22Rv1 (cell line): ENCODE data around the gene PHF24.

Source experiments
- CTCF ChIP-seq: fragments of 450-650 bp; IDR thresholded peaks from 2 replicates; pipeline ENCODE4 v1.5.1; 2017; ENCODE audit warnings: mild to moderate bottlenecking
- ZFX ChIP-seq: fragments of 450-650 bp; IDR thresholded peaks from 2 replicates; pipeline ENCODE4 v1.6.1; 2017; ENCODE audit warnings: antibody characterized with exemption, borderline replicate concordance

GRCh38 chr9:34959461-34959860 lies 1.4 kb downstream of the PHF24 start:
- no peak for TF ChIP-seq CTCF
- TF ChIP-seq ZFX: no peak
